Glutamatergic neuron (in vitro differentiated cells): ENCODE data around the gene CRACR2B. TPM values are rescaled to one million over a fixed set of nuclear protein-coding genes. Genes with fewer than 3 reads are reported as not detected.

Experiments
- DNase-seq: peaks from one replicate; pipeline ENCODE4 v3.0.0; 2022
- H3K27ac Mint-ChIP-seq: one replicate; pipeline ENCODE4 v1.8.0; 2020; ENCODE audit warnings: mild to moderate bottlenecking, mixed read lengths, inconsistent platforms; ENCODE audit not compliant: unreplicated experiment
- H3K27me3 Mint-ChIP-seq: one replicate; pipeline ENCODE4 v1.8.0; 2020; ENCODE audit warnings: mild to moderate bottlenecking, moderate library complexity, mixed read lengths, inconsistent platforms; ENCODE audit not compliant: unreplicated experiment
- H3K36me3 Mint-ChIP-seq: one replicate; pipeline ENCODE4 v1.8.0; 2020; ENCODE audit warnings: mild to moderate bottlenecking, mixed read lengths, inconsistent platforms; ENCODE audit not compliant: unreplicated experiment
- H3K4me1 Mint-ChIP-seq: one replicate; pipeline ENCODE4 v1.8.0; 2020; ENCODE audit warnings: mild to moderate bottlenecking, low read depth, mixed read lengths, inconsistent platforms; ENCODE audit not compliant: unreplicated experiment
- H3K4me3 Mint-ChIP-seq: one replicate; pipeline ENCODE4 v1.8.0; 2020; ENCODE audit warnings: mild to moderate bottlenecking, mixed read lengths, inconsistent platforms; ENCODE audit not compliant: unreplicated experiment
- H3K9me3 Mint-ChIP-seq: one replicate; pipeline ENCODE4 v1.8.0; 2020; ENCODE audit warnings: mild to moderate bottlenecking, moderate library complexity, mixed read lengths, inconsistent platforms; ENCODE audit not compliant: unreplicated experiment
- total RNA-seq: library from RNA; stranded (reverse); fragmentation: NEBNext Ultra II Directional; extraction: Animal tissue kit (Norgen Biotek cat#: 25700); gene quantifications from one replicate; pipeline ENCODE4 v1.2.1, GENCODE V29; 2021; ENCODE audit not compliant: unreplicated experiment
- TF ChIP-seq, protein P1 (sequence below): fragments of 200-600 bp; sonication (generic); IDR thresholded peaks from one replicate; pipeline ENCODE4 v1.5.0; 2021; ENCODE audit not compliant: partially characterized antibody, unreplicated experiment

CRACR2B gene
- total RNA-seq, 1 donor from 2014 or later, result 19.7 TPM

GRCh38 chr11:833849-834311, 6.2 kb downstream of the CRACR2B start:
- peak overlapping the region; percentile 92 for H3K27ac Mint-ChIP-seq
- peaks cover 19% of the 10 kb centered on the region for H3K27me3 Mint-ChIP-seq
- H3K4me3 Mint-ChIP-seq, result peak overlapping the region; percentile 92
- peaks cover 6% of the 10 kb centered on the region for H3K4me1 Mint-ChIP-seq
- no peak for DNase-seq
- TF ChIP-seq, protein P1, sequence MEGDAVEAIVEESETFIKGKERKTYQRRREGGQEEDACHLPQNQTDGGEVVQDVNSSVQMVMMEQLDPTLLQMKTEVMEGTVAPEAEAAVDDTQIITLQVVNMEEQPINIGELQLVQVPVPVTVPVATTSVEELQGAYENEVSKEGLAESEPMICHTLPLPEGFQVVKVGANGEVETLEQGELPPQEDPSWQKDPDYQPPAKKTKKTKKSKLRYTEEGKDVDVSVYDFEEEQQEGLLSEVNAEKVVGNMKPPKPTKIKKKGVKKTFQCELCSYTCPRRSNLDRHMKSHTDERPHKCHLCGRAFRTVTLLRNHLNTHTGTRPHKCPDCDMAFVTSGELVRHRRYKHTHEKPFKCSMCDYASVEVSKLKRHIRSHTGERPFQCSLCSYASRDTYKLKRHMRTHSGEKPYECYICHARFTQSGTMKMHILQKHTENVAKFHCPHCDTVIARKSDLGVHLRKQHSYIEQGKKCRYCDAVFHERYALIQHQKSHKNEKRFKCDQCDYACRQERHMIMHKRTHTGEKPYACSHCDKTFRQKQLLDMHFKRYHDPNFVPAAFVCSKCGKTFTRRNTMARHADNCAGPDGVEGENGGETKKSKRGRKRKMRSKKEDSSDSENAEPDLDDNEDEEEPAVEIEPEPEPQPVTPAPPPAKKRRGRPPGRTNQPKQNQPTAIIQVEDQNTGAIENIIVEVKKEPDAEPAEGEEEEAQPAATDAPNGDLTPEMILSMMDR, result no peak
- peaks cover 11% of the 10 kb centered on the region for H3K9me3 Mint-ChIP-seq
- H3K36me3 Mint-ChIP-seq, result no peaks in the 10 kb centered on the region

DNA sequence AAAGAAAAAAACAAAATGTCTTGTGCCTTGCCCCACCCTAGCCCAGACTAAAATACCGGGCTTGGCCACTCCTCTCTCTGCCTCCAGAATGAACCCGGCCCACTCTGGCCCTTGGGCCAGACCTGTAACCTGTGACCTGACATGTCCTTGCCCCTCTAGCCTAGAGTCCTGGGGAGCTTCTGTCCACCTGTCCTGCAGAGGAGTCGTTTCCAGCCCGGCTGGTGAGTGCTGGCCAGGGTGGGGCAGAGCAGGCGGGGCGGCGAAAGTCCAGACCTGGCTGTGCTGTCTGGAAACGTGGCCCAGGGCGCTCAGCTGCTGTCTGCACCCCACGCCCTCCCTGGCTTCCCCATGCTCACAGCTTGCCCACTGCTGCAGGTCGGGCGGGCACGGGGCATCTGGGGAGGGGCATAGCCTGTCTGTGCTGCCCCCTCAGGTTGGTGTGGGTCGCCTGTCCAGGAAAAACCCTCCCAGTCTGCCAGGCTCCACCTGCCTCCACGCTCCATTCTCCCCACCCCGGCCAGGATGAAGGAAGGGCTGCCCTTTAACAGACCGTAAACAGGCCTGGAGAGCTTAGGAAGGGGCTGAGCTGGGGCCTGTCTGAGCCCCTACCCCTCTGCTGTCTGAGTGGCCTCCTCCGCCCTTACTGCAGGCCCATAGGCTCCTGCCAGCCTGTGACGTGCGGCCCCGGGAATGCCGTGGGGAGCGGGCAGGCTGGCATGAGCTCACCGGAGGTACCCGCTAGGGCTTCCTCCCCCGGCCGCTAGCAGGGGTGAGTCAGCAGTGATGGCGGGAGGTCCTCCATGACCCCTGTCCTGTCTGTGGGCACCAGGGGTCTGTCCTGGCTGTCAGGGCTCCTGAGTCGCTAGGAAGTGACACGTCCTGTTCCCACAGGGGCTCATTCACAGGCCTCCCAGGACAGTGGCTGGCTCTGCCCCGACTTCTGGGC, 6.9 kb downstream of the CRACR2B start:
- Mint-ChIP-seq H3K4me1 (peaks cover 10% of the 10 kb centered on the region), H3K9me3 (peaks cover 14% of the 10 kb centered on the region), H3K36me3 (no peaks in the 10 kb centered on the region), H3K4me3 (peak overlapping the region; percentile 92), H3K27me3 (peaks cover 21% of the 10 kb centered on the region), H3K27ac (peak overlapping the region; percentile 92)
- peak; percentile 22 for DNase-seq
- TF ChIP-seq, protein P1, result no peak

GRCh38 chr11:836274-836673, 8.6 kb downstream of the CRACR2B start:
- H3K4me3 Mint-ChIP-seq, result no peak overlapping the region
- H3K27me3 Mint-ChIP-seq, result peaks cover 26% of the 10 kb centered on the region
- H3K36me3 Mint-ChIP-seq, result no peaks in the 10 kb centered on the region
- H3K4me1 Mint-ChIP-seq, result peaks cover 20% of the 10 kb centered on the region
- DNase-seq, result no peak
- no peak overlapping the region for H3K27ac Mint-ChIP-seq
- H3K9me3 Mint-ChIP-seq, result peaks cover 28% of the 10 kb centered on the region
- TF ChIP-seq, protein P1, result no peak

DNA sequence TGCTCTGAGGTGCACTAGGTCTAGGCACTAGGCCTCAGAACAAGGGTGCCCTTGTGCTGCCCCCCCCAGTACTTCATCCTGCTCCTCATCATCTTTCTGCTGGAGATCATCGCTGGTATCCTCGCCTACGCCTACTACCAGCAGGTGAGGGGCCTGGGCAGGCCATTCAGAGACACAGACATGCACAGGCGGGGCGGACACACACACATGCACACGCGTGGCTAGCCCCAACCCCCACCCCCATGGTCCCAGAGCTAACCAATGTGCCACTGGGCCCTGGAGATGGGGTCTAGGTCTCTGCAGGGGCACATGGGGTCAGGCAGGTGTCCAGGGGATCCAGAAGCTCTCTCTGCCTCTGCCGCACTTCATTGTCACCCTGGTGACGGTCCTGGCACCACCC, 9.0 kb downstream of the CRACR2B start:
- Mint-ChIP-seq H3K27me3 (peaks cover 24% of the 10 kb centered on the region), H3K9me3 (peaks cover 28% of the 10 kb centered on the region), H3K36me3 (no peaks in the 10 kb centered on the region), H3K27ac (no peak overlapping the region), H3K4me3 (no peak overlapping the region), H3K4me1 (peaks cover 20% of the 10 kb centered on the region)
- DNase-seq, result no peak
- TF ChIP-seq, protein P1, result no peak
